Measurements from ENCODE around the gene ADAM15. TPM values are rescaled to one million over a fixed set of nuclear protein-coding genes. Genes with fewer than 3 reads are reported as not detected.

Gene ADAM15
- total and polyA plus RNA-seq, 2 of the 8 experiments (the other 6 are each of a cell fraction or from before 2014, with no cell fraction given), result 32.9 to 37.6 TPM

DNA sequence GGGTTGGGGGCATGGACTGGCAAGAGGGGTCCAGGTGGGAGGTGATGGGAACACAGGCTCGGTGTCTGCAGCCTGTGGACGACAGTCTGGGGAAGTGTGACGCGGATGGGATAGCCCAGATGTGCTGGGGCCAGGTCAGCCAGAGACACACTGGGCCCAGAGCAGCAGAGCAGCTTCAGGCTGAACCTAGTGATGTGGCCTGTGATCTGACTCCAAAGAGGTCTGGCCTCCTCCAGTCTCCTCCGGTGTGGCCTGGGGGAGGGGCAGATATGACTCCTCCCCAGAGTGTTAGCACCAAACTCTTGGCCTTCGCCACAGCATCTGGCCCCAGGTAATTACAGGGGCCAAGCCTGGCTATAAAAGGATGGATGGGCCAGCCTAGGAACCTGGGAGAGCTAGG, 41.0 kb downstream of the ADAM15 start (continued):
- TF ChIP-seq SP2 (IDR thresholded peaks at IDR 0.05; ENCODE audit: low read length), result no peak
- TF ChIP-seq RBBP5 (IDR thresholded peaks at IDR 0.05; ENCODE audit: borderline replicate concordance, low read depth, low read length), result no peak
- no peak for TF ChIP-seq CHD1 (IDR thresholded peaks at IDR 0.05; ENCODE audit: low read depth, low read length)

All from H1 (cell line).